ENCODE data around the gene ACOT12.
"Not testable (repeated sequence)": the region's sequence is repeated elsewhere in the genome, so short reads cannot be mapped to it uniquely, and the experiment has no call there.

ACOT12 gene

GRCh38 chr5:81393783-81394718 lies at the start of gene ACOT12:
TSS of gene ACOT12 (minus strand) at chr5:81394134. CDS start at chr5:81394114, 20 bp downstream.
- no peak for DNase-seq (ENCODE audit: low read depth in 2 of 2)

- DNase-seq (ENCODE audit: low read depth in 2 of 2), result no peak
Observed at GRCh38 chr5:81435023-81435422, 41.1 kb upstream of the ACOT12 start.

DNA sequence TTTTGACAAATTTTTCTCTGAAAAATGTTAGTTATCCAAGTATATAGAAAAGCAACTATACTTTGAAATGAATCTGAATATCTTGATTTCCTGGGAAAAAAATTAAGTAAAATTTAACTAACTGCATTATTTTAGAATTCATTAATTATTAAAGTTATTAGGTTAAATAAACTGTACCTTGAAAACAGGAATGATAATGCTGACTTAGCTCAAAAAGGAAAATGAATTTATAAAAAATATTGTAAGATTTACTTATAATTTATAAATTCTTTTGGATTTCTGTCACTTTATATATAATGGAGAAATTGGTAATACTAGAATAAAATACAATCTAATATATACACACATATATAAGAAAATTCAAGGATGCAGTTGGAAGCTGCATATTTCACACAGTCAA lies 36.1 kb upstream of the ACOT12 start:
- DNase-seq (ENCODE audit: low read depth in 2 of 2), result no peak

DNA sequence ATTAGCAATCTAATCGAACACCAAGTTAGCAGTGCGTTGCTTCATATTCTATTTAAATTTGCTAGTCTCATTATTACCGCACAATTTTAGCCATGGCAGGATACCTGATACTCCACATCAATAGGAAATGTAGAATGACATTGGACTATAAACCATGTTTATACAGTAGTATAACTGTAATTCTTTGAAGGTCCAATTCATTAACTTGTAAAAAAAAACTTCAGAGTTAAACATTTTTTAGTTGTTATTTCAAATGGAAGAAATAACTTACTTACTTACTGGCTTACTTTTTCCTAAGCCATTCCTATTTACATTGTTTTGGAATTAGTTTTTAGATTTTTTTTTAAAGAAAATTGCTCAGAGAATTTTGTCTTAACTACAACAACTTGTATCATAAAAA lies 35.4 kb upstream of the ACOT12 start:
- DNase-seq (ENCODE audit: low read depth in 2 of 2), result no peak

GRCh38 chr5:81428861-81429260 lies 34.9 kb upstream of the ACOT12 start:
- DNase-seq (ENCODE audit: low read depth in 2 of 2), result no peak

DNA sequence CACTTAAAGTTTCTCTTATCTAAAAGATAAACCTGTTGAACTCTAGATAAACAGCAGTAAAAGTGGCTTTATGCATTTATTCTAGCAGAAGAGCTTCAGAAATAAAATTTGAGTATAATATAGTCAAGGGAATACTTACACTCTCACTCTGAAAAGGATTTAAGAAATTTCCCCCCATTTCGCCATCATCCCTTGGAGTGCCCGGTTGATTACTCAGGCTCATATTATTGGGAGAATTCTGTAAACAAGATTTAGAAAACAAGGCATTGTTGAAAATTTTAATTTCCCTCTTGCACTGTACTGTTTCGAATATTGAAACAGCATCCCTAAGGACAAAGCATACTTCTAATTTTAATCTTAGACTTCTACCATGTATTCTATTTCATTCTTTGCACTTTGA lies 34.5 kb upstream of the ACOT12 start:
- DNase-seq (ENCODE audit: low read depth in 2 of 2), result no peak

DNA sequence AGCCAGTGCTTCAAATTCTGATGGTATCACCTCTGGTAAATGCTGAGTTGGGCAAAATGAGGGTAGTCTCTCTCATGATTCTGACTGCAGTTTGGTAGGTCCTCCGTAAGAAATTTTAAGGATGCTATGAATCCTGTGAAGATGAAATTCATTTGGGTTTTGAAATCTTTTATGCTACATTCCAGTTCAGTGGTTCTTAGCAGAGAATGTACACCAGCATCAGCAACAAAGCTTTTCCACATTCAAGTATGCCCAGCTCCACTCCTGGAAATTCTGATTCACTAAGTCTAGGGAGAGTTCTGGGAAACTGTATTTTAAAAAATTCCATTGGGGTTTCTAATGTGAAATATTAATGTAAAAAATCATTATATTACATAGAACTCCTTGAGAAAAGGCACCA lies 33.6 kb upstream of the ACOT12 start:
- DNase-seq (ENCODE audit: low read depth in 2 of 2), result no peak

DNA sequence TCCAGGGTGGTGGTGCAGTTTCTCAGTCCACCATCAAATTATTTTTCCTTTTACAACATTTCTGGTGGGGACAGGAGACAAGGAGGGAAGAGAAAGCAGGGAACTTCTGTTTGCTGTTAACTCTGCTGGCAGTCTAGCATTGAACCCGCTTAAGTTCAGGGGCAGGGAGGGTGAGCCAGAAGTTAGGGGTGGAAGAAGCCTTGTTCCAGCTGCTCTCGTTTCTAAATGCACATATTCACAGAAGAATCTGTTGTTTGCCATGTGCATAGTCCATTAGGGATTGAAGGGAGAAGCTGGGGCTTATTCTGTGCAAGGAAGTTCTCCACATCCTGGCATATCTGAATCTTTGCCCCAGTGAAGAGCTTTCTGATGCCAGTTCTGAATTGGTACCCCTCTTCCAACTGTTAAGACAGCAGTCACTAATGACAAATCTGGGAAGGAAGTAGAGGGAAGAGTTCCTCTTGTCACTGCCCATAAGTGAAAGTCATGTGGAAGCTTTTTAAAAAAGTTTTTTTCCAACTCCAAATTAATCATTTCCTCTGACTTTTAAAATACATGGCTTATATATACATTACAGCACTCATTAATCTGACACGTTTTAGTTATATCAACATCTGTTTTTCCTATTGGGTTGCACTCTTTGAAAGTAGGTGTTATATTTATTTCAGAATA lies 32.6 kb upstream of the ACOT12 start:
- no peak for DNase-seq (ENCODE audit: low read depth in 2 of 2)

GRCh38 chr5:81425569-81425968 lies 31.6 kb upstream of the ACOT12 start:
- DNase-seq (ENCODE audit: low read depth in 2 of 2), result no peak

- DNase-seq (ENCODE audit: low read depth in 2 of 2), result no peak
Observed at GRCh38 chr5:81424728-81425127, 30.8 kb upstream of the ACOT12 start.

DNA sequence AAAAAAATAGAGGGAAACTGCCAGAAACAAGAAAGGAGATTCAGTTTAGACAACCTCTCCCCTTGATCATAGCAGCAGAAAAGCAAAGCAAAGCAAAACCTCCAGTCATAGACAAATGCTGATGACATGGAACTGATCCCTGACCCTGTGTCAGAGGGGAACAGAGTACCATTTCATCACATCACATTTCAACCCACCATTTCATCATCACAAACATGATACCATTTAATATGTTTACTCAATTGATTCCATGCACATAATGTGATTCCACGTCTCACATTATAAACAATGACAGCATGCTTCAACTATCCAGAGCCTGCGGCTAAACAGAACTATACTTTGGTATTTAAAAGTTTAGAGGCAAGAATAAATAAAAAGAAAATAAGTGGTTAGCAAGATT lies 28.7 kb upstream of the ACOT12 start:
- DNase-seq (ENCODE audit: low read depth in 2 of 2), result no peak

GRCh38 chr5:81420039-81420667 lies 26.2 kb upstream of the ACOT12 start:
- no peak for DNase-seq (ENCODE audit: low read depth in 2 of 2)

DNA sequence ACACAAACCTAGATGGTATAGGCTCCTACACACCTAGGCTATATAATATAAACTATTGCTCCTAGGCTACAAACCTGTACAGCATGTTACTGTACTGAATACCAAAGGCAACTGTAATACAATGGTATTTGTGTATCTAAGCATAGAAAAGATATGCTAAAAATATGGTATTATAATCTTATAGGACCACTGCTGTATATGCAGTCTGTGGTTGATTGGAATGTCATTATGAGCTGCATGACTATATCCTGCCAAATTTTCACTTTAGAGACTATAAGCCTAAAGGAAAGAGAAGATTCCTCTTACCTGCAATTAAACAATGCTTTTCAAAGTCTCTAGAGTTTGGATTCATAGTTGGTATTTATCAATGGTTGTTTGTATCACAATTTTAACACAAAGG lies 24.7 kb upstream of the ACOT12 start:
- DNase-seq (ENCODE audit: low read depth in 2 of 2), result no peak

GRCh38 chr5:81417052-81417451 lies 23.1 kb upstream of the ACOT12 start:
- no peak for DNase-seq (ENCODE audit: low read depth in 2 of 2)

DNA sequence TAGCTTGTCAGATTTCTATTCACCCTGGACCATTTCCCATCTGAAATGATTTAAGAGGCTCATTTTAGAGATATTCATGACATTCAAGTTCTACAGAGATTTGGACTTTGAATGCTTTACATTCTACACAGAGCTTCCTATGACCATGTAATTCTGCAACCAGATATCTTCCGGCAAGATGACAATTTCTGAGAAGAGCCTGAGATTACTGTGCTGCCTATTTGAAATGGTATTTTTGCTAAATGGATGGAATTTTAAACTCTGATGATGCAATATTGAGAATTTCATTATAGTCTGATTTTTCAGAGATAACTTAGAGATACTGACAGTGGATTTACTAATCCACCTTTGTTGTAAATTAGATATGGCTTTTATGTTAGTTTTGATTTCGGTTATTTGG lies 16.0 kb upstream of the ACOT12 start:
- DNase-seq (ENCODE audit: low read depth in 2 of 2), result no peak

DNA sequence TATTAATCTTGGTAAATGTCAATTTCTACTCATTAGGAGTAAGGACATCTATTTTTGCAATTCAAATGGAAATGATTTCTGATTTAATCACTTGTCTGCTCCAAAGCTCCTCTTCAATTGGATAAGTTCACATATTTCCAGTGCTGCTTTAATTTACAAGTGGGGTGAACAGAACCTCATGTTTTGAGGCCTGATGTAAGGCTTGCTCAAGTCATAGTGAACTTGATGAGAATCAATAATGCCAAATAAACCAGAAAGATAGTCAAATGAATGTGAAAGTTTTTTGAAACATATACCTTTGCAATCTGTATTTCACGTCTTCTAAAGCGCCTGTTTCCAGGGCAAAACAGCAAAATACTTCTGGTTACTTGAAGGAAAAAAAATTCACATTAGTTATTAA lies 15.4 kb upstream of the ACOT12 start:
- no peak for DNase-seq (ENCODE audit: low read depth in 2 of 2)

DNA sequence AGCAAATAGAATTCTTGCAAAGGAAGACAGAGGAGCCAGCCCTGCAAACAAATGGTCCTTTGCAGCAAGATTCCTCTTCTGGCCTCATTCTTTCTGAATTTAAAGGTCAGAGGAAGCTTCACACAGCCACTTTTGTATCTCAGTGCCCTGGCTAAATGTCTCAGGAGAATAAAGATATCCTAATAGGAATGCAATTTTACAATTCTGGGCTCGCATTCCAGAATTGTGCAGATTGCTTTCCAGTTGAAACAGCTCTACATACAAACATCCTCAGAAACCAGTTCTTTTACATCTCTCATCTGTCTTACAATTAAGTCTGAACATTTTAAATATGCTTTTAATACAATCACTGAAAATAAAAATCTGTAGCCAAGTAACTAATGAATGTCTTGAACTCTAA lies 14.6 kb upstream of the ACOT12 start:
- DNase-seq (ENCODE audit: low read depth in 2 of 2), result no peak

DNA sequence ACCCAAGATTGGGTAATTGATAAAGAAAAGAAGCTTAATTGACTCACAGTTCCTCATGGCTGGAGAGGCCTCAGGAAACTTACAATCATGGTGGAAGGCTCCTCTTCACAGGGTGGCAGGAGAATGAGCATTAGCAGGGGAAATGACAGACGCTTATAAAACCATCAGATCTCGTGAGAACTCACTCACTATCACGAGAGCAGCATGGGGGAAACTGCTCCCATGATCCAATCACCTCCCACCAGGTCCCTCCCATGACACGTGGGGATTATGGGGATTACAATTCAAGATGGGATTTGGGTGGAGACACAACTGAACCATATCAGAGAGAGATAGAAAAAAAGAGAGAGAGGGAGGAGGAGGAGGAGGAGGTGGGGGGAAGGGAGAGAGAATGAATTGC lies 13.9 kb upstream of the ACOT12 start:
- DNase-seq (ENCODE audit: low read depth in 2 of 2), result not testable (repeated sequence)

- DNase-seq (ENCODE audit: low read depth in 2 of 2), result no peak
Observed at GRCh38 chr5:81405126-81405891, 11.4 kb upstream of the ACOT12 start.

- no peak for DNase-seq (ENCODE audit: low read depth in 2 of 2)
Observed at GRCh38 chr5:81402192-81402930, 8.4 kb upstream of the ACOT12 start.

DNA sequence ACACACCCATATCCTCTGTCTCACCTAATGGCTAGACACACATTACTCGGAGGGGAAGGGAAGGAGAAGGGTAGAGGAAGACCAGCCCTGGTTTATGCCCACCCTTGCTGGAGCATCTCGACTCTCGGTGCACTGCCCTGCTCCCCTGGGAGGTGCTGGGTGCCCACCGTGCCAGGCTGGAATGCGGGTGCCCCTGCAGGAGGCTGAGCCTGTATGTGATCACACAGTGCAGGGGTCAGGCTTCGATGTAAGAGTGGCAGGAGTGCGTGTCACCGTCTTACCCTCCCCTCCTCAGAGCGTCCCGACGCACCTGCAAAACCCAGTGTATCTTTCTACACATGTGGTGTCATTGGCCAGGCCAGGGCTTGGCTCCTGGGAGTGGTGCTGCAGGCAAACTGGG lies 7.3 kb upstream of the ACOT12 start:
- DNase-seq (ENCODE audit: low read depth in 2 of 2), result no peak
